ENCODE data around the gene LHFPL4. TPM values are rescaled to one million over a fixed set of nuclear protein-coding genes. Genes with fewer than 3 reads are reported as not detected.

The LHFPL4 gene
- total and polyA plus RNA-seq, 2 of the 13 experiments (the other 11 are each of a cell fraction or from before 2014, with no cell fraction given): 0.02 to 0.03 TPM

DNA sequence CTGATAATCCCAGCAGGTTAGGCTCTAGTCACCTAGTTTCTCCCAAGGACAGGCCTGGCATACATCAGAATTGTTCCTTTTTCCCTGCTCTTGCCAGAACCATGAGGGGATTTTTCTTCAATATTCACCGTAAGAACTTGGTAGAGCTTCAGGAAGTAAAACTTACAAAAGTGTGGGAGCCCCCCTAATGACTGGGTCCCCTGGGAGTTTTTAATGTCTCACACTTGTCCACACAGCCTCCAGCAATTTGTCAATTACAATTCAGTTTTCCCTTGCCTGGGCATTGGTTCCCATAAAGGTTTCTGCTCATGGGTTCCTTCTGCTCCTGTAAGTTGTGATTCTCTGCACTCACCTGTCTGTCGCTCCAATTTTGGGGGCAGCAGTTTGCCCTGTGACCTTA is 28.5 kb downstream of the LHFPL4 start:
- H3K36me3 ChIP-seq (replicated peaks in 1 of 2; ENCODE audit: control insufficient read depth in 1 of 2, insufficient read depth in 2 of 2, low read length in 2 of 2): no peaks in the 10 kb centered on the region
- H3K9me3 ChIP-seq (ENCODE audit: low read length): no peaks in the 10 kb centered on the region
- no peak overlapping the region for H3K4me3 ChIP-seq (replicated peaks in 1 of 3; ENCODE audit: insufficient read depth in 1 of 3, low read depth in 2 of 3, low read length in 3 of 3)
- H4K20me1 ChIP-seq (ENCODE audit: insufficient read depth, low read length): no peaks in the 10 kb centered on the region
- no peak overlapping the region for H3K4me2 ChIP-seq (ENCODE audit: low read depth, low read length)
- no peak for FAIRE-seq
- intact Hi-C loops (cut with micrococcal nuclease; ENCODE audit: unreplicated experiment) (no loop called here), in situ Hi-C loops (cut with HindIII; ENCODE audit: extremely low pct_ligation_motif_present, low pct_unique_long_range_greater_than_20kb) (no loop called here)
- H3K79me2 ChIP-seq (ENCODE audit: insufficient read depth, low read length): no peaks in the 10 kb centered on the region
- POLR2A ChIA-PET: no interaction called here
- no peak for DNase-seq (ENCODE audit: low spot score)
- H3K9ac ChIP-seq (ENCODE audit: insufficient read depth, low read depth, low read length): no peak overlapping the region
- CTCF ChIA-PET (ENCODE audit: low intra/inter-chr PET ratio, low total read pairs): no interaction called here
- H2AFZ ChIP-seq (ENCODE audit: low read length): no peak overlapping the region
- H3K4me1 ChIP-seq (ENCODE audit: insufficient read depth, low read length): no peaks in the 10 kb centered on the region
- BruUV-seq (replicated peaks): no TSS peak
- no peak overlapping the region for H3K27ac ChIP-seq (ENCODE audit: extremely low read length, insufficient read depth, low read length)
- 7% methylated on average over 2 of the region's 2 CpGs for WGBS (ENCODE audit: low lambda C conversion rate)
- peaks cover 0 to 4% of the 10 kb centered on the region in 2 experiments; a peak in 1 of 5 replicates for H3K27me3 ChIP-seq (ENCODE audit: control insufficient read depth in 1 of 2, insufficient read depth in 2 of 2, low read length in 2 of 2)
- no peak for ATAC-seq
- no peak for TF ChIP-seq ZNF816 (CRISPR knock-in tag; IDR thresholded peaks at IDR 0.05; ENCODE audit: borderline replicate concordance)
- no peak for TF ChIP-seq ZNF570 (CRISPR knock-in tag; IDR thresholded peaks at IDR 0.05; ENCODE audit: borderline replicate concordance)
- no peak for TF ChIP-seq KLF15 (CRISPR knock-in tag; IDR thresholded peaks at IDR 0.05; ENCODE audit: borderline replicate concordance)
- TF ChIP-seq, protein P1, sequence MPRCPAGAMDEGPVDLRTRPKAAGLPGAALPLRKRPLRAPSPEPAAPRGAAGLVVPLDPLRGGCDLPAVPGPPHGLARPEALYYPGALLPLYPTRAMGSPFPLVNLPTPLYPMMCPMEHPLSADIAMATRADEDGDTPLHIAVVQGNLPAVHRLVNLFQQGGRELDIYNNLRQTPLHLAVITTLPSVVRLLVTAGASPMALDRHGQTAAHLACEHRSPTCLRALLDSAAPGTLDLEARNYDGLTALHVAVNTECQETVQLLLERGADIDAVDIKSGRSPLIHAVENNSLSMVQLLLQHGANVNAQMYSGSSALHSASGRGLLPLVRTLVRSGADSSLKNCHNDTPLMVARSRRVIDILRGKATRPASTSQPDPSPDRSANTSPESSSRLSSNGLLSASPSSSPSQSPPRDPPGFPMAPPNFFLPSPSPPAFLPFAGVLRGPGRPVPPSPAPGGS (CRISPR knock-in tag; IDR thresholded peaks at IDR 0.05): no peak
- TF ChIP-seq ZNF382 (CRISPR knock-in tag; IDR thresholded peaks at IDR 0.05; ENCODE audit: borderline replicate concordance): no peak
- TF ChIP-seq ARID2 (CRISPR knock-in tag; IDR thresholded peaks at IDR 0.05; ENCODE audit: borderline replicate concordance): no peak
- TF ChIP-seq, protein P2, sequence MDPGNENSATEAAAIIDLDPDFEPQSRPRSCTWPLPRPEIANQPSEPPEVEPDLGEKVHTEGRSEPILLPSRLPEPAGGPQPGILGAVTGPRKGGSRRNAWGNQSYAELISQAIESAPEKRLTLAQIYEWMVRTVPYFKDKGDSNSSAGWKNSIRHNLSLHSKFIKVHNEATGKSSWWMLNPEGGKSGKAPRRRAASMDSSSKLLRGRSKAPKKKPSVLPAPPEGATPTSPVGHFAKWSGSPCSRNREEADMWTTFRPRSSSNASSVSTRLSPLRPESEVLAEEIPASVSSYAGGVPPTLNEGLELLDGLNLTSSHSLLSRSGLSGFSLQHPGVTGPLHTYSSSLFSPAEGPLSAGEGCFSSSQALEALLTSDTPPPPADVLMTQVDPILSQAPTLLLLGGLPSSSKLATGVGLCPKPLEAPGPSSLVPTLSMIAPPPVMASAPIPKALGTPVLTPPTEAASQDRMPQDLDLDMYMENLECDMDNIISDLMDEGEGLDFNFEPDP (CRISPR knock-in tag; conservative IDR thresholded peaks at IDR 0.05): no peak
- TF ChIP-seq ZBTB20 (CRISPR knock-in tag; IDR thresholded peaks at IDR 0.05; ENCODE audit: borderline replicate concordance, low read depth): no peak
- no peak for TF ChIP-seq TCF12 (IDR thresholded peaks at IDR 0.05)
- TF ChIP-seq TCF12 (CRISPR knock-in tag; IDR thresholded peaks at IDR 0.05): no peak
- no peak for TF ChIP-seq NKX3-1 (CRISPR knock-in tag; IDR thresholded peaks at IDR 0.05)
- TF ChIP-seq SPEN (CRISPR knock-in tag; IDR thresholded peaks at IDR 0.05; ENCODE audit: low read depth): no peak
- no peak for TF ChIP-seq BCL6 (CRISPR knock-in tag; IDR thresholded peaks at IDR 0.05)
- TF ChIP-seq, protein P3, sequence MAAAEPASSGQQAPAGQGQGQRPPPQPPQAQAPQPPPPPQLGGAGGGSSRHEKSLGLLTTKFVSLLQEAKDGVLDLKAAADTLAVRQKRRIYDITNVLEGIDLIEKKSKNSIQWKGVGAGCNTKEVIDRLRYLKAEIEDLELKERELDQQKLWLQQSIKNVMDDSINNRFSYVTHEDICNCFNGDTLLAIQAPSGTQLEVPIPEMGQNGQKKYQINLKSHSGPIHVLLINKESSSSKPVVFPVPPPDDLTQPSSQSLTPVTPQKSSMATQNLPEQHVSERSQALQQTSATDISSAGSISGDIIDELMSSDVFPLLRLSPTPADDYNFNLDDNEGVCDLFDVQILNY (CRISPR knock-in tag; conservative IDR thresholded peaks at IDR 0.05): no peak

All from HepG2 (cell line).